Heart left ventricle (tissue), 13 donors: ENCODE data around the gene CIAO3.

Experiments
- CTCF ChIP-seq, 12 donors: fragments of 200-600 bp; sonication (generic) in 4 of 12; IDR thresholded peaks; one replicate each; pipeline versions ENCODE4 v1.5.0 to v1.8.0; 2018 to 2022; ENCODE audit warnings: antibody characterized with exemption in 12 of 12, mild to moderate bottlenecking in 5 of 12
- POLR2A ChIP-seq, 2 donors: fragments of 450-650 bp; IDR thresholded peaks; one replicate each; pipeline ENCODE4 v1.6.1; 2017; ENCODE audit warnings: antibody characterized with exemption in 2 of 2, mild to moderate bottlenecking in 2 of 2, moderate library complexity in 2 of 2
- donor health status: ischemic (EF 13 %, LVEDD 7.1; RV severe dilation, severe dysfunction).
- donor health status: DM: no; HTN: yes; CAD: no.
- donor health status: DM: no; HTN: no; CAD: no.
- donor health status: ischemic (EF 25% LVEDD 6.9; RV normal size, moderate dysfunction).
- donor health status: ischemic (EF 25% LVEDD 5.7; RV mildly dilated, moderate dysfunction).
- donor health status: ischemic (EF 35%, LVEDD 5.7; RV mildly dilated, moderate dysfunction).
- donor health status: nonischemic (EF 11% LVEDD 7.7; RV severe dilation, severe dysfunction).
- donor health status: DM: yes; HTN: yes; CAD: no.
- donor health status: PGD.
- donor health status: ischemic (EF 29% LVEDD 5.4; RV normal size, mild dysfunction).
- donor health status: nonischemic (EF 23%, LVEDD 6.1; RV moderate dilation, normal function).

- TF ChIP-seq CTCF (IDR thresholded peaks at IDR 0.05): no peak
- TF ChIP-seq POLR2A (IDR thresholded peaks at IDR 0.05): no peak
Observed at GRCh38 chr16:732332-732731, 8.5 kb downstream of the CIAO3 start.
